SIG-M5 treated with dmso at 0.1 percent for 504 hours (cell line): ENCODE results near the gene CCL19.
A peak's percentile ranks its signal among the peaks of the same experiment; 100 is the strongest.

Experiments
- DNase-seq: peaks from one replicate; lab custom pipeline; 2025; ENCODE audit not compliant: unreplicated experiment; lab: John Stamatoyannopoulos, UW

Gene CCL19

DNA sequence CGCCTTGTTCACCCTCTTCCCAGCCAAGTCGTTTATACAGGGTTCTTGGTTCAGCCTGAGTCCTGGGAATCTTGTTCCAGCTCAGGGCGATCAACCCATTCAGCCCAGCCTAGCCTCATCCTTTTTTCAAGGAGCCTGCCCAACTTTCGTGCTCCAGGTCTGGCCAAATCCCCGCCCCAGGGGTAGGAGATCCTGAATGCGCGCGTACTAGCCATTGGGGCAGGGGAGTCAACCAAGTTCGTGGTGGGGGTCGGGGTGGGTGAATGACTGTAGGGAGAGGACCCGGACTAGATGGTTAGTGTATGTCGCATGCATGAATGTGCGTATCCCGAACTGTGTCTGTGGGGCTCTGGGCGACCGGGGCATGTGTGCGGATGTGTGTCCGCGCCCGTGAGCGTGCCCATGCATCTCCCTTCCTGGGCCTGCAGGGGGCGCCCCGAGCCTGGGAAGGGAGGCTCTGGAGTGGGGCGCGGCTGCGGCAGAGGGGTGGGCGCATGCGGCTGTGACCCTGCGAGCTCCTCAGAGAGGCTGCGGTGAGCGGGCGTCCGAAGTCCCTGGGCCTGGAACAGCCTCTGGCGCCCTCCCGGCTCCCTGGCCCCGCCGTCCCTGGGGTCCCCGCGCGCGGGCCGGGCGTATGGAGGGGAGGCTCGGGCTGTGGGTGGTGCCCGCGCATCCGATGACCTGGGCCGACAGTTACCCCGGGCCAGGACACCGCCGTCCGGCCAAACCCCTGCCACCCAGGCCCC lies 10.1 kb upstream of the CCL19 start:
- DNase-seq = peak; percentile 40

DNA sequence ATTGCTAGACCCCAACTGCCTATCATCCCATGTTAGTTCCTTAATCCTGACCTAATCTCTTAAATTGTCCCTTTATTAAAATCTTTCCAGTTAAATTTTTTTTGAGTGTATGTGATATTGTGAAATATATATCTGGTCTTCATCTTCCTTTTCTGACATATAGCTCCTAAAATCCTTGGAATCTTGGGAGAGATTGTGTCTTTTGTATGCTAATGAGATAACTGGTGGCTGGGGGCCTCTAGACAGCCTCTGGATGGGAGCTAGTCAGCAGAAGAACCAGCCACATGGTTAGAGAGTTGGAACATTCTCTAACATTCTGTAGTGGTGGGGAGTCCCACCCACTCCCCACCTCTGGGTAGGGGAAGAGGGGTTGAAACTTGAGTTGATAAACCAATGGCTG lies 3.7 kb upstream of the CCL19 start:
- no peak for DNase-seq

DNA sequence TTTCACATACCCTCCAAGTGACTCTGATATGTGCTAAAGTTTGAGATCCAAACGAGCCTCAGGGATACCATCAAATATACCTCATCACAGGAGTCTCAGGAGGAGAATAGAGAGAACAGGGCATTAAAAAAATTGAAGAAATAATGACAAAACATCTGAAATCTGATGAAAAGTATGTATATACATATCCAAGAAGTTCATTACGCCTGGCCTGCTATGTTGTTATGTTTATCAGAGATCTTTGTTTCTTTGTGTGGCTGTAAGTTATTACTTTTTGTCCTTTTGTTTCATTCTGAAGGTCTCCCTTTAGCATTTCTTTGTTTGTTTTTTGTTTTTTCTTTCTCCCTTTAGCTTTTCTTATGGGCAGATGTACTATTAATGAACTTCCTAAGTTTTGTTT lies 2.5 kb upstream of the CCL19 start:
- no peak for DNase-seq

DNA sequence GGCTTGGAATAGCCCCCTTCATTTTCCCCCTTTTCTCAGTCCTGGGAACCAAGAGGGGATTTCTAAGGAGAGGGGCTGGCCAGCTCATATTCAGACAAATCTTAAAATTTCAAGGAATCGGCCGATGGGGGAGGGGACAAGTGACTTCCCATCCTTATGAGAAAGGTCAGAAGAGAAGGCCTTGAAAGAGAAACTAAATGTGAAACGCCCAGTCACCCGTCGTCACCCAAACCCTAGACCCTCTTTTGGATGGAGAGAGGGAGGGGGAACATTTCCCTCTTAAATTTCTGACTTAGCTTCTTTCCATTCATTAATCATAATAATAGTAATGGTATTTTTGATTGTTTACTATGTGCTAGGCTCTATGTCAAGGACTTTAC lies 850 bp upstream of the CCL19 start:
- DNase-seq = no peak

DNA sequence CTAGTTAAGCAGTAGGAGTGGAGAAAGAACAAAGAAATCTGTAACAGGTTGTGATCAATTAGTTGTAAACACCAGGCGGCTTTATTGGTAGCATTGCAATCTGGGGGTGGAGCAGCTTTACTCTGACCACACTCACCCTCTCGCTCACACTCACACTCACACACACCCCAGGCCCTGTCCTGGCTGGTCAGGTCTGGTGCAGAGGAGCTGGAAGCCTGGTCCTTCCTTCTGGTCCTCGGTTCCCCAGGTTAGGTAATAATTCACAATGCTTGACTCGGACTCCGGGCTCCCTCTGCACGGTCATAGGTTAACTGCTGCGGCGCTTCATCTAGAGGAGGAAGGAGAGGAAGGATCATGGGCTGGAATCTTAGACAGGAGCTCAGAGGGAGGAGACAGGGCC lies 1.6 kb downstream of the CCL19 start:
- no peak for DNase-seq

DNA sequence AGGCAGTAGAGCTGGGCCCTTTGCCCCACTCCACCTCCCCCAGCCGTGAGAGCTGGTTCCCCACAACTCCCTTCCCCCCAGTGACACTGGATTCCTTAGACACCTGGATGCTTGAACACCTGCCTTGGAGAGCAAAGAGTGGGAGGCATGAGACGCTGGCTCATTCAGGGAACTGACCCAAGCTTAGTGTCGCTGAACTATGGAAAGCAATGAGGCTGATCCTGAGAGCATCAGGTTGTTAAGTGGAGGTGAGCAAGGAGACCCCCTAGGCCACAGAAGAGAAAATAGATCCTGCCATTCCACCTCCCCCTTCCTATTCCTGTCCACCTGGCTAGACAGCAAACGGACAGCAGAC lies 2.0 kb downstream of the CCL19 start:
- no peak for DNase-seq

DNA sequence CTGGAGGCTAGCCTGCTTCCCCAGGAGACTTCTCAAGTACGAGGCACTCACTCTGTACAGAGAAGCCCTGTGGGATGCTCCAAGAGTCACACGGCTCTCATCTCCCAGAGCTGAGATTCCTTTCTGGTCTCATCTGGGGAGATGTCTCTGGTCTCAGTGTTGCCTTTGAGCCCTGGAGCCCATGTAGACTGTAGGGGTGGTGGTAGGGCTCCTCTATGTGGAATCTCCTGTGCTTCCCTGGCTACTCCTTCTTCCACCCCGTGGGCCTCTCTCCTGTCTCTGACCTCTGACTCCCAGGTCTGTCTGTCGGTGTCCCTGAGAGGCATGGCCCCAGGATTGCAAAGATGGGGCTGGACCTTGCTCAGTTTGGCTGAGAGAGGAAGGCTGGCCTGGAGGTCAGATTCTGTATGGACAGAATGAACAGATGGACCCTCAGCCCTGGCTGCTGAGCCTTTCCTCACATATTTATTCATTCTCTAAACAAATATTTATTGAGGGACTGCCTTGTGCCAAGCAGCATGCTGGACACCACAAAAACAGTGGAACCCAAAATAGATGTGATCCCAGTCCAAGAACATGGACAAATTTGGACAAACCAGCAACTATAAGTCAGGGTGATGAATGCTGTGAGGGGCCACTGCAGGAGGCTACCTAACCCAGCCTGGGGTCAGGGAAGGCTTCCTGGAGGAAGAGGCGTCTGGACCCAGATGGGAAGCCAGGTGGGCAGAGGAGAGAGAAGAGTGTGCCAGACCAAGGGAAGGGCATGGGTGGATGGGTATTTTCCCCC lies 2.6 kb downstream of the CCL19 start:
- no peak for DNase-seq

DNA sequence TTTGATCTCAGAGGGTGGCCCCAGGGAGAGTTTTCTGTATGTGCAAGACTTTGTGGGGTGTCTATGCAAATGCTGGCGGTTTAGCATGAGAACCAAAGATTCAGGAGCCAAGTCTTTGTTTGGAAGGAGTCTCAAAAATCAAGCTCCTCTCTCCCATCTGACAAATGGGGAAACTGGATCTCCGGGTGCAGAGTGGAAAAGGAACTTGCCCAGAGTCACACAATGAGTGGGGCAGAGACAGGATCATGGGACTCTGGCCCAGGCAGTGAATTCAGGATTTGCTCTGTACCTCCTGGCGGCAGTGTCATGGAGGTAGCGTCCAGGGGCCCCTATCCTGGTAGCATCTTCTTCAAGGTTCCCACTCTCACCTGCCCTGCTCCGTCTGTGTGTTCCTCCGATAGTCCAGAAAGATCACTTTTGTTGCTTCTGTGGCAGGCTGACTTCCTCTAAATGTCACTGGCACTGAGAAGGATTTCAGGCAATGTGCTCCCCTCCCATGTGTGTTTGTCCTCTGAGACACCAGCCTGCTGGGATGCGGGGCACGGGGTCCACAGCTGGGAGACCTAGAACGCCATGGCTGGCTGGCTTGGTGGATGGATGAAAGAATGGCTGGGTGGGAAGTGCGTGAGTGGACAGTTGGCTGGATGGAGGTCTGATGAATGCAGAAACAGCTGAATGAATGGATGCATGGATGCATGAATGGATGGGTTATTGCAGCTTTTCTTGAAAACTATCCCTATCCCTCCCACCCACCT lies 3.6 kb downstream of the CCL19 start:
- DNase-seq = no peak

DNA sequence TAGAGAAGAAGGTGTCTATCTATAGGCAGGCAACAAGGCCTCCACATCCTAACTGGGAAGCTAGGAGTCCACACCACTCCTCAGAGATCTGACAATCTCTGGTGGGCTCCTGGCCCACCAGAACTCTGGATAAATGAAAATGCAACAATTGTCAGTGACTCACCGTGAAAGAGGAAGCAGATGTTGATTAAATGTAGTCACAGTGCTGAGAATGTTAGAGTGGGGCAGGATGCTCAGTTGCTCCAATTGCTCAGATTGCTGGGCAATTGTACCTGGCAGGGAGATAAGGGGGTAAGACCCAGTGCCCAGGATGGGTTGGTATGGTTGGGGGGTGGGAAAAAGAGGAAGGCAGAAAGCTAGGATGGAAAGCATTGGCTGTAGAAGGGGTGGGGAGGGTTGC lies 4.3 kb downstream of the CCL19 start:
- DNase-seq = no peak

DNA sequence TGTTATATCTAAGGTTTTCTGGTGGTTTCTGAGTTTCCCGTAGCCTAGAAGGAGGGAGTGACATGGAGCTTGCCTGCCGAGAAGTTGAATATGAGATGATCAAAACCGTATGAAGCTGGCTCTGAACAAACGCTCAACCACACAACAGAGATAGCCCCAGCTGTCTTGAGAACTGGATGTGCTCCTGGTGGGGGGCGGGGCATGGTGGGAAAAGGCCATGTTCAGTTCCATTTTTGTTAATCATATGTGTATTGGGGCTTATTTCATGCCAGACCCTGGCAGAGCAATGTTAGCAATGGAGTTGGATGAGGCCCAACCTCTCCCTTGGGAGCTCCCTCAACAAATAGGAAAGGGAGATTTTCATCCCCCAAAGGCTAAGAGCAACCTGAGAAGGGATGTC lies 4.8 kb downstream of the CCL19 start:
- DNase-seq = no peak

DNA sequence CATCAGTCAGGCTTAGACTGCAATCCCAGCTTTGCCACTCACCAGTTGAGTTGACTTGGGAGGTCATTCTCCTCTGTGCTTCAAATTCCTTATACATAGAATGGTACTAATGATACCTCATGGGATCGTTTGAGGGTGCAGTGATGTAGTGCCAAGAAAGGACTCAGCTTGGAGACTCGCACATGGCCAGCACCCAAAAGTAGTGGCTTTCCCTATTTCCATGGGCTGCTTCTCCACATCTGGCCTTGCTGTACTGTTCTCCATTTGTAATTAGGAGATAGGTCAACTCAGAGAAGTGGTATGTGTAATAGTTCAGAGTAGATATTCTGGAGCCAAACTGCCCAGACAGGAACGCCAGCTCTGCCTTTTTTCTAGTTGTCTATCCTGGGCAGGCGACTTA lies 5.5 kb downstream of the CCL19 start:
- DNase-seq = no peak

DNA sequence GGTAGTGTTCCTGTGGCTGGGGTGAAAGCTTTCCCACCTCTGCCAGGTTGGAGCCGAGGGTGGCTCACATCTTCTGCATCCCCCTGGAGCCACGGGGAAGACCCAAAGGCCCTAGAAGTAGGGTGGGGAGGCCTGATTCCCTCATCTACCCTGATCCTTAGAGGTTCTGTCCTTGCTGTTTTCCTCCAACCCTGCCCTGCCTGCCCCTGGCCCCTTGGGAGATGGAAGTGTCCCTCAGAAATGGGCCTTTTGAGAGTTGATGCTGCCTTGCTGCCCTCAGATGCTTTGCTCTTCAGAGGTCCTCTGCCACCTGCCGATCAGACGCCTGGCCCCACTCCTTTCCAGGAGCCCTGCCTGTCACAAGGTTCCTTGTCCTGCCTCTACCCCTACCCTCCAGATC lies 6.3 kb downstream of the CCL19 start:
- no peak for DNase-seq

DNA sequence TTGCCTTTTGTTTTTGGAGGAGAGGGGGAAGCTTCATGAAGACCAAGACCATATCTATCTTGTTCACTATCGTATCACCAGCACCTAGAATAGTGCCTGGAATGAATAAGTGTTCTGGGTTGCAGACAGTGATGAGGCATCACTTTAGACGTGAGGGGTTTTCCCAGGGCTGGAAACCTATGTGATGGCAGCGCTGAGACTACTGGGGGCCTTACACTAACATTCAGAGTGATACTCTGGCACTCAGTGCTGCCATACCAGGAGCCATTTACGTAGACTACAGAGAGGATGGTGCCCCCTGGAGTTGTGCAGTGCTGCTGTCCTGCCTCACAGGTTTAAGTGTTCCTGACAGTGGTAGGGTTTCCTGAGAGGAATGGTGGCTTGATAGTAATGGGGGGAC lies 6.9 kb downstream of the CCL19 start:
- DNase-seq = no peak

DNA sequence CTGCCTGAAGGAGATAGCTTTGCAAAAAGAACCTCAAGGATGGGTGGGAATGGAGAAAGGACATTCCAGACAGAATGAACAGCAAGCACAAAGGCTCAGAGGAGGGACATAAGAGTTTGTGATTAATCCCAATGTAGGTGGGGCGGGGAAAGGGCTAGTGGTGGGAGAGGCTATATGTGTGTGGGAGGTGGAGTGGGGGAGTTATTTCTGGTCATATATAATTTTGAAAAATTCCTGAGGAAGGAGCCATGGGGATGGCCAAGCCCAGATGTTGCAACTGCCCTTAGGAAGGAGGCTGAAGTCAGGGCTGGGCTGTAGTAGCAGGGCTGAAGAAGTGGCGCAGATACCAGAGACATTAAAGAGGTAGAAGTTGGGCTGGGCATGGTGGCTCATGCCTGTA lies 15.2 kb downstream of the CCL19 start:
- DNase-seq = no peak

DNA sequence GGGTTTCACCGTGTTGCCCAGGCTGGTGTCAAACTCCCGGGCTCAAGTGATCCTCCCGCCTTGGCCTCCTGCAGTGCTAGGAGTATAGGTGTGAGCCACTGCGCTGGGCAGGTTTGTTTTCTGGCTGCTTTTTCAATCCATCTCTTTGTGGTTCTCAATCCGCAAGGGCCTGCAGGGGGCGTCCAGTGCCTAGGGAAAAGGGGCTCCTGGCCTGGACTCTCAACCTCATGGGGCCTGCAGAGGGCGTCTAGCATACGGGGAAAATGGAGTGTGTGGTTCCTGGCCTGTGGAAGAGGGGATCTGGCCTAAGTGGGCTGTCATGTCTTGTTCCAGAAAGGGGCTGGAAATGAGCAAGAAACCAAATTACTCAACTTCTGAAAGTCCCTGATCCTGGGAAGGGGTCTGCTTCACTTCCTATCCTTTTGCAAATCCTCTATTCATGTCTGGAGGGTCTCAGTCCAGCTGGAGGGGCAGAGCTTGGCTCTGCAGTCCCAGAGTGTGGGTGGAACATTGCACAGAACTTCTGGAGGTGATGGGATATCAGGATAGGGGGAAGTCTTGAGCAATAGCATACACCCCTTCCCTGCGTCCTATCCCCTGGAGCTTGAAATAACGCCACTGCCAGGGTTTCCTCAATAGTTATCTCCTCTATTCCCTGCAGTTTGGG lies 15.9 kb downstream of the CCL19 start:
- DNase-seq = peak; percentile 80

DNA sequence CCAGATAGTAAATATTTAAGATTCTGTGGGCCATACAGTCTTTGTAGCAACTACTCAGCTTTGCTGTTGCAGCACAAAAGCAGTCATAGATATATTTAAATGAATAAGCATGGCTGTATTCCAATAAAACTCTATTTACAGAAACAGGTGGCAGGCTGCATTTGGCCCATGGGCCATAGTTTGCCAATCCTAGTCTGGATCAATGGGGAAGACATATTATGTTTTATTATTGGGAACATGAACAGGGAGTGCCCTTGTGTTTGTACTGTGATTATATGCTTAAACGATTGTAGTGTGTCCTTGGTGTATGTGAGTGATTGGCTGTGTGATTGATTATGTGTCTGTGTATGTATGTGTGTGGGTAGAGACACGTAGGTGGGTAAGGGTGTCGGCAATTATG lies 16.6 kb downstream of the CCL19 start:
- no peak for DNase-seq

DNA sequence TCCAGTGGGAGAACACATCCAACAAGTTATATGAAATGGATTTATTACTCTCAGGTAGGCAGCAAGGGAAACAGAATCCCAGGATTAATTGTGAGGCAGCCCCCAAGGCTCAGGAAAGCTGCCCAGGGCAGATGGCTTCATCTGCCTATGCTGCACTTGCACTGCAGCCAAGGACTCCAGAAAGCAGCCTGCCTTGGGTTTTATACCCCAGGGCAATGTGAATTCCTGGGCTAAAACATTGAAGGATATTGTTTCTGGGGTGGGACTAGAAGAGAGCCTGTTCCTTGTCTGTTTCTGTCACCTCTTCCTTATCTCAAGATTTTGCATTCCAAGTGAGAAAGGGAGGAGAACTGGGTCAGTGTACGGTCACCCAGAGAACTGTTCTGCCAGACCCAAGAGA lies 19.8 kb downstream of the CCL19 start:
- no peak for DNase-seq

DNA sequence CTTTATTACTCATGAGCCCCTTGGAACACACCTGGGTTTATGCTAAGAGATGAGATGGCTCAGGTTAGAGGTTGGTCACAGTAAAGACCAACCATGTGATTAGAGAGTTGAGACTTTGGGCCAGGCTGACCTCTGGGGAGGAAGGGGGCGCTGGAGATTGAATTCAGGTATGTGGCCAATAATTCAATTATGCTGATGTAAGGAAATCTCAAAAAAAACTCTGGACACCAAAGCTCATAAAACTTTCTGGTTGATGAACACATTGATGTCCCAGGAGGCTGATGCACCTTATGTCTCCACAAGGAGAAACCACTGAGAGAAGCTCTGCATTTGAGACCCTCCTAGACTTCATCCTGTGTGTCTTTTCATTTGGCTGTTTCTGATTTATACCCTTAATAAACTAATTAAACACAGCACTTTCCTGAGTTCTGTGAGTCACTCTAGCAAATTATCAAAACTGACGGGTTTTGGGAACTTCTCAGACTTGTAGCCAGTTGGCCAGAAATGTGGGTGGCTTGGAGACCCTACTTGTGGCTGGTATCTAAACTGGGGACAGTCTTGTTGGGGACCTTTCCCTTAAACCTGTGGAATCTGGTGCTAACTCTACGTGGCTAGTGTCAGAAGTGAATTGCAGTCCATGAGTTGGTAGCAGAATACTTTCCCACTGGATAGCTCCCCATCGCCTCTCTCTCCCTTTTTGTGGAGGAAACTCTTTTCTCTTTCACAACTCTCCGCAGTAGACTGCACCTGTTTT lies 21.1 kb downstream of the CCL19 start:
- DNase-seq = no peak

DNA sequence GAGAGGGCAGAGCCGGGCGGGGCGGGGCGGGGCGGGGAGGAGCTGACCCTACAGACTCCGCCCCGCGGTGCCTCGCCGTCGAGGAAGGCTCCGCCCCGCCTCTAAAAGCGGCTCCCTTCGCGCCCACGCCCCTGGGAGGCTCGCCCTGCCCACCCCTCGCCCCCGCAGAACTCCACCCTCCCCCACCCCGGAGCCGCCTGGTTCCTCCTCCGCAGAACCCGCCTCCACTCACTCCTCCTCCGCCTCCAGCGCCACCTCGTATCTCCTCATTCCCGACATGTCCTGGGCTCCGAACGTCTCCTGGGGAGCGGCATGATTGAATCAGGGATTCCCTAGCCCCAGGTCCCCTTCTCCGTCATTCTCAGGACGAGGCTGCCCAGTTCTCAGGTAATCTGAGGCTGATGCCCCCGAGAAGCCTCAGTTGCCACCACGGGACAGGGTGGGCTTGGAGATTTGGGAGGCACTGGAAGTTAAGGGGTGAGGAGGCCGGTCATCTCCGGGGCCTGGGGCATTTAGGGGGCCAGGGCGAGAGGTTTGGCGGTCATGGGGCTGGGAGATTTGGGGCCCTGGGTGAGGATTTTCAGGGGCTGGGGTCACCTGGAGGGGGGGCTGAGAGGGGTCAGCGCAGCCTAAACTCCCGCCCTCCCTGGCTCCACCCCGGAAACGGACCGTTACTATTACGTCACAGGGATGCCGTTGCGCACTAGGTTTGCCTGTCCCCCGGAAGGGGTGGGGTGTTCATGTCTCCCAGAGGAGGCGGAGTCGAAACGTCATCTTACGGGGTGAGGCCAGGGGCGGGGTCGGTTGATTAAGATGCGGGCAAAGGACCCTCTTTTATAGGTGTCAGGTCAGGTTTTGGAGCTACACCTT lies 25.5 kb downstream of the CCL19 start:
- DNase-seq = peak; percentile 89

DNA sequence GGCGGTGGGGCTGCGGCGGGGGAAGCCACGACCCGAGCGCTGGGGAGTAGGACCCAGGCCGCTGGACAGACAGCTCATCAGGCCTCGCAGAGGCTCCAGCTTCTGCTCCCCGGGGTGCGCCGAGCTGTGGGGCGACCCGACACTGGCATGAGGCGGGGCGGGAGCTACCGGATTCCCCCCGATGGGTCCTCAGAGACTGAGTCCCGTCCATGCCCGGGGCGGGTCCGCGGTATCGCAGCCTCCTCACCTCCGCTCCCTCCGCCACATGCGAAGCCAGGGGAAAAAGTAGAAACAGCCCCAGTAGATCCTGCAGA lies 26.1 kb downstream of the CCL19 start:
- DNase-seq = no peak
